HCT116 (cell line): Measurements from ENCODE around the gene KMT5C.

Experiments
- ATF3 ChIP-seq: IDR thresholded peaks from 2 replicates; pipeline ENCODE4 v1.6.1; 2012
- EGR1 ChIP-seq: IDR thresholded peaks from 2 replicates; pipeline ENCODE4 v1.6.1; 2012; ENCODE audit warnings: low read depth
- EZH2 ChIP-seq: fragments of 200-600 bp; sonication (generic); IDR thresholded peaks from 2 replicates; pipeline ENCODE4 v1.6.1; 2017; ENCODE audit warnings: antibody characterized with exemption, mixed run types
- MAX ChIP-seq: IDR thresholded peaks from 2 replicates; pipeline ENCODE4 v1.6.1; 2012
- POLR2A ChIP-seq: IDR thresholded peaks from 2 replicates; pipeline ENCODE4 v1.7.0; 2011; ENCODE audit warnings: borderline replicate concordance; ENCODE audit not compliant: insufficient read depth, insufficient read length; ENCODE audit errors: extremely low read depth
- RAD21 ChIP-seq: IDR thresholded peaks from 2 replicates; pipeline ENCODE4 v1.6.1; 2012; ENCODE audit warnings: low read depth, mild to moderate bottlenecking
- SP1 ChIP-seq: IDR thresholded peaks from 2 replicates; pipeline ENCODE4 v1.6.1; 2012; ENCODE audit warnings: low read depth

GRCh38 chr19:55354698-55355212 lies 15.1 kb downstream of the KMT5C start, which contains the start of gene COX6B2:
- TF ChIP-seq SP1 = no peak
- TF ChIP-seq RAD21 = no peak
- TF ChIP-seq EZH2 = no peak
- TF ChIP-seq EGR1 = no peak
- no peak for TF ChIP-seq MAX
- TF ChIP-seq POLR2A = no peak
- TF ChIP-seq ATF3 = no peak
